GM18507 (cell line): ENCODE measurements around the gene GSTCD.
A peak's percentile ranks its signal among the peaks of the same experiment; 100 is the strongest.
"Not testable (repeated sequence)": the region's sequence is repeated elsewhere in the genome, so short reads cannot be mapped to it uniquely, and the experiment has no call there.

ENCODE experiments used
- DNase-seq: peaks from one replicate; pipeline ENCODE4 v3.0.0; 2011; ENCODE audit warnings: low read depth; ENCODE audit not compliant: insufficient read length; ENCODE audit errors: extremely low spot score
- FAIRE-seq: peaks from 2 replicates; lab custom pipeline; 2011; peaks lifted over from hg19 to GRCh38; lab: Jason Lieb, UNC

Gene GSTCD

DNA sequence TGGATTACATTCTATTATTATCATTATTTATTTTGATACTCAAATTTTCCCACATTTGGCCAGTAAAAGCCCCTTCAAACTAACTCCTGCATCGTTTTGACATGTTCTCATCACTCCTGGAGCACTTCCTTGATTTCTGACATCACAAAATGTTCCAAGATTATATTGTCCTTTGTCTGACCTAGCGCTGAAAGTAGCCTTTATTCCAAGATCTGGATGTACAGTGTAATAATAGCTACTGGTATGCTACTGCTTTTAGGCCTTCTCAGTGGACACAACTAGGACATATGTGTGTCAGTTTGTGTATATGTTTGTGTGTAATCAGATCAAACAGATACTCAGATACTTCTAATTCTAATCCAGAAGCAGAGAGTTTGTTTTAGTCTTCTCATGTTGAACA lies 76.2 kb downstream of the GSTCD start:
- FAIRE-seq (no peak), DNase-seq (no peak)

DNA sequence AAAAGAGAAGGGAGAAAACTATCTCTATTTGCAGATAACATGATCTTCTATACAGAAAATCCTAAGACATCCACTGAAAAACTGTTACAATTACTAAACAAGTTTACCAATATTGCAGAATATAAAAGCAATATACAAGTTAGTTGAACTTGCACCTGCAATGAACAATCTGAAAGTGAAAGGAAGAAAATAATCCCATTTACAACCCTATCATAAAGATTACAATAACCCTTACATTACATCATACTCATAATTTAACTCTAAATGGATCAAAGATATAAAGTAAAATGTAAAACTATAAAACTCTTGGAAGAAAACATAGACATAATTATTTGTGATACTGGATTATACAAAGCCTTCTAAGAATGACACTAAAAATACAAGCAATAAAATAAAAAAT lies 77.2 kb downstream of the GSTCD start:
- FAIRE-seq (no peak), DNase-seq (no peak)

DNA sequence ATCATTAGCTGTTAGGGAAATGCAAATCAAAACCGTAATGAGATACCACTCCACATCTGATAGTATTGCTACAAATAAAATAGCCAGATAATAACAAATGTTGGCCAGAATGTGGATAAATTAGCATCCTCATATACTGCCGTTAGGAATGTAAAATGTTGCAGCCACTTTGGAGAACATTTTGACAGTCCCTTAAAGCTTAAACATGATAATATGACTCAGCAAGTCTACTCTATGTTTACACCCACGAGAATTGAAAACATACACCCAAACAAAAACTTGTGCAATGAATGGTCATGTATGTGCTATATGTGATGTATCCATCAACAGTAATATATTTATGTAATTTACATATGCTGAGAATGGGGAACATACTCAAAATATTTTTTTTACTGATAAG lies 78.2 kb downstream of the GSTCD start:
- DNase-seq (no peak), FAIRE-seq (no peak)

DNA sequence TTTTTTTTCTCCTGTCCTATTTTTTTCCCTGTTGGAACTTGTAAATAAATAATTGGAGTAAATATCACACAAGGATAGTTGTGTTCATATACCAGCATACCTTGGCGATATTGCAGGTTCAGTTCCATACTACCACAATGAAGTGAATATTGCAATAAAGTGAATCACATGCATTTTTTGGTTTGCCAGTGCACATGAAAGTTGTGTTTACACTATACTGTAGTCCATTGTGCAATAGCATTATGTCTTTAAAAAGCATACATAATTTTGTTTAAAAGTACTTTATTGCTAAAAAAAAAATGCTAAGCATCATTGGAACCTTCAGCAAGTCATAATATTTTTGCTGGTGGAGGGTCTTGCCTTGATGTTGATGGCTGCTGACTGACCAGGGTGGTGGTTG lies 88.6 kb downstream of the GSTCD start:
- no peak for FAIRE-seq
- DNase-seq = no peak

DNA sequence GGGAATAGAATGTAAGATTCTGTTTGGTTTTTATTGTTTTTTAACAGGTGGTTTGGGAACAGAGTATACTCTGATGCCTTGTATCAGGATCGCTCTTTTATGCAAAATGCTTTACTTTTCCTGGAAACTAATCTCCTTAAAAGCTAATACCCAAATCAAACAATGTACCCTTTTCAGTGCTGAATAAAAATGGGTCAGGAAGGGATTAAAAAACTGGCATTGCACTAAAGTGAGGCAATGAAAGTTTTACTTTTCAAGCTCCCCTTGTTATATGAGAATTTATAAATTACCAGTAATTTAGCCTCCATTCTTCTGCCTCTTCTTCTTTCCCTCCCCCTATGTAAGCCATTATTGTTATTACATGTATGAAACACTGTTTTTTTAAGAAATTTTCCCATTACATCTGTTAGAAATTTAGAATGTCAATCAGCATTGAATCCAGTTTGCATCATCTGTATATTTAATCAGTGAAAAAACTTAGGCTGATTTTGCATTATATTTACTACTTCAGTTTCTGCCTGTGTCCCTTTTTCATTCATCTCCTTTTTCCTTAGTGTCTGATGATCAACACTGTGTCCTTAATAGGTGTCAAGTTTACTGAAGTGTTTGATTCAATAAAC lies 97.0 kb downstream of the GSTCD start:
- no peak for FAIRE-seq

DNA sequence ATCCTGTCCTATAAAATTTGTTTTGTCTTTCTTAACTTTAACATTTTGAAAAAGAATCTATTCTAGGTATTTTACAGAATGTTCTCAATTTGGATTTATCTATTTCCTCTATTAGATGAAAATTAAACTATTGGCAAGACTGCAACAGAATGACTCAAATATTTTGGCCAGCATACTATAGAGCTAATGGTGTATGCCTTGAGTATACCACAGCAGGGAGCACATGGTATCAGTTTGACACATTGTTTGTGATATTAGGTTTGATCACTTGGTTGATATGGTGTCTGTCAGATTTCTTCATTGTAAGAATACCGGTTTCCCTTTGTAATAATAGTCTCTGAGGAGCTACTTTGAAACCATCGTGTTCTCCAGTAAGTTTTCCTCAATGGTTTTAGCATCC lies 98.9 kb downstream of the GSTCD start:
- no peak for FAIRE-seq

More for the DNA sequence above, 97.0 kb downstream of the GSTCD start:
- DNase-seq = no peak

DNA sequence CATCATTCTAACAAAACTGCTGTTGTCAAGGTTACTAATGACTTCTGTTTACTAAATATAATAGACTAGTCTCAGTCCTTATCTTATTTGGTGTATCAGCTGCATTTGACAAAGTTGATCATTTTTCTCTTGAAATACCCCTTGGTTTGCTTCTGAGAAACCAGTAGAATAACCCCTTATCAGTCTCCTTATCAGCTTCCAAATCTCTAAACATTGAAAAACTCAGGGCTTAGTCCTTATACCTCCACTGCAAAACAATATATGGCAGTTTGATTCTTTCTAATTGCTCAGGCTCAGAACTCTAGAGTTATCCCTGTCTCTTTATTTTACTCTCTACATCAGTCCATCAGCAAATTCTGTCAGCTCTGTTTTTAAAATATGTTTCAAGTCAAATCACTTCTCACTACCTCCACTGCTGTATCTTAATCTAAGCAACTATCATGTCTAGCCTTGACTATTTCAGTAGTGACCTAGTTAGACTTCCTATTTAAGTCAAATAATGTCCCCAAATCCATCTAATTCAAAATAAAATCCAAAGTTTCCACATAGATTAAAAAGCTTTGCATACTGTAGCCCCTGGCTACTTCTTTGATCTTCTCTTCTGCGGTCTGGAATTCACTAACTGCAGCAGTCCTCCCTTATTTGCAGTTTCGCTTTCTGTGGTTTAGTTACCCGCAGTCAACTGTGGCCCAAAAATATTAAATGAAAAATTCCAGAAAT lies 99.6 kb downstream of the GSTCD start:
- no peak for FAIRE-seq
- no peak for DNase-seq

More for the DNA sequence above, 98.9 kb downstream of the GSTCD start:
- DNase-seq = no peak

DNA sequence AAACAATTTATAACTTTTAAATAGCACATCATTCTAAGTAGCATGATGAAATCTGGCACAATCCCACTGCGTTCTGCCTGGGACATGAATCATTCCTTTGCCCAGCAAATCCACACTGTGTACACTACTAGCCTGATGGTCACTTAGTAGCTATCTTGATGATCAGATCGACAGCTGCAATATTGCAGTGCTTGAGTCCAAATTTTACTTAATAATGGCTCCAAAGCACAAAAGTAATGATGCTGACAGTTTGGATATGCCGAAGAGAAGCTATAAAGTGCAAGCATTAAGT lies 100.1 kb downstream of the GSTCD start:
- DNase-seq (no peak), FAIRE-seq (no peak)

DNA sequence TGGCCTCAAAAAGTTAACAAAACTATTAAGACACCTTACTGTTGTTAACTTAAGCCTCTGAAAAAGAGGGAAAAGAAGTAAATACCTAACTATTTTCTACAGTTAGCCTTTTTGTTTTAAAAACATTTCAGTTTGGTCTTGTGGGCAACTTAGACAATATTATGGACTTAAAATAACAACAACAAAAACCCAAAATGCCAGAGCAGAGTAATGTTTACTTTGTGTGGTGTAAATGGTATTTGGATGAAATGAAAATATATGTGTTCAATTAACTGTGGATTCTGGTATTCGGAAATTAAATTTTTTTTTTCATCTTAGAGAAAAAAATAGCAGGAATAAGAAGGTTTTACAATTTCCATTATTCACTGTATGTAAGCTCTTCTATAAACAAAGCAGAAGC lies 107.1 kb downstream of the GSTCD start:
- DNase-seq (no peak), FAIRE-seq (no peak)

DNA sequence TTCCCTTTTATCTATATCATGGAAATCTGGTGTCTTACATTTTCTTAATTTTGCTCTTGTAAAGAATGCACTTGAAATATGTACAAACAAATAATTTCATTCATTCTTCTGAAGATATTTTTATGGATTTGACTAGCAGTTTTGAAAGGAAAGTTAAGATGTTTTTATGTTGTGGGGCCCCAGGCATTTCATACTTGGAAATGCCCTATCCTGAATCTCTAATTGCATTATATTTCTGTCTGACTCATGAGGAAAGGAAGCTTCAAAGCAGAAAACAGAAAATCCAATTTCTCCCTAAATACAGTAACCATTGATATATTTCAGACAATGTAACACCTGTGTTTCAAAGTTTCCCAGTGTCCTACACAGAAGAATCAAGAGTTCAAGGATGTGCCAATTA lies 113.5 kb downstream of the GSTCD start:
- FAIRE-seq = no peak
- no peak for DNase-seq

DNA sequence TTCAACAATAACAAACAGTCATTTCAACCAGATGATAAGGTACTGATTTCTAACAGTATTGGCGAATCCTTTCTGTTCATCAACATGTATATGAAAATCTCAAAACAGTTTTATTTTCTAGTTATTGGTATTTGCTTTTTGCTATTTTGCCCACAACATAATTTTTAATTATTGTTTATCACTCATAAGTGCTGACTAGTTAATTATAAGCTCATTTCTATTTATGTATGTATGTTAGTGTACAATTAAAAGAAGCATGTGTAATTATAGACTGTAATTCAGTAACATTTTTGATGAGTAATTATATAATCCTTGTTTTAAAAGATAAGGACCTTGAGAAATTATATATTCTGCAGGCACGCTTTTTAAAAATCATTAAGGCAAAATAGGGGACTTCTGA lies 119.5 kb downstream of the GSTCD start:
- FAIRE-seq (no peak), DNase-seq (no peak)

DNA sequence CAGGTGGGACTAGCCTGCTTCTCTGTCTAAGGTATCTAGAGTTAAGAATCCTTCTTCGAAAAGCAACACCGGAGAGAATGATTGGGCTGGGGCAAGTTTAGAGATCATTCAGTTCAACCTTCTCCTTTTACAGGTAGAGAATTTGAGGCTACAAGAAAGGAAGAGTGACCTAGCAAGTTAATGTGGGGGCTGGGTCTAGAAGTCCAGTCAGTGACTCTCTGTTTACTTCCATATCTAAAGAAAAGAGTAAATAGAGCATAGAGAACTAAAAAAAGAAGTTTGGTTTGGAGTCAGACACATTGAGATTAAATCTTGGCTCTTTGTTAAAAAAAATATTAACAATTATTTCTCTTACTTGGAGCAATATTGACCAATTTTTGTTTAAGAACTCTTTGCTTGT lies 122.6 kb downstream of the GSTCD start:
- FAIRE-seq (no peak), DNase-seq (no peak)

DNA sequence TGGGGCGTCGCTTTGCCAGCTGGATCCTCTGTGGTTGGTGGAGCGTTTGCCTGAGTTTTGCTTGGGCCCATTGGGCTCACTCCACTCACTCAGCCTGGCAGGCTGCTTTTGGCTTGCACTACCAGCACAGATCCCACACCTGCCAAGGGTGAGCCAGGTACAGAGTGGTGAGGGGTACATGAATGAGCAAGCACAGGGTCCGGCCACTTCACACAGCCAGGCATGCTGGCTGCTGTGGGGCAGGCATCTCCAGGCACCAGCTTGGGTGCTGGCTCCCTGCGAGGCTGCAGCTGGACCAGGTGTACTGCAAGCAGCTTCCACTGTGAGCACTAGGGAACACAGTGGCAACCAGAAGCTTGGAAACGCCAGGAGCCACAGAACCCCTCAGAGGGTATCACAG lies 126.6 kb downstream of the GSTCD start:
- FAIRE-seq (no peak), DNase-seq (no peak)

DNA sequence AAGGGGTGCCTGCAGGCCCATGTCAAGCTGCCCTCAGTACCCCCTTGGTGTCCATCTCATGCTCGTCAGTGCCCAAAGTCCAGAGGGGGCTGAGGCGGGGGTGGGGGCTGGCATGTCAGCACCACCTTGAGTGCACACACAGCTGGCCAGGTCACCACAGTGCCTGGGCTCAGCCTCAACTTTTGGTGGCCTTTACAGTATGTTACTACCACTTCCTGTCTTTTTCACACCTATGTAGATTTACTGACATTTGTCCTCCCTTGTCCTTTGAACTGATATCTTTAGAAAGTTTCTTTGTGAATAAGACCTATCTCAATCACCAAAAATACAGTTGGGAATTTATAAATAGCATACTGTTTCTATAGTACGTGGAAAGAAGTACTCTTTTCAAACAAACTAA lies 128.0 kb downstream of the GSTCD start:
- DNase-seq (no peak), FAIRE-seq (no peak)

DNA sequence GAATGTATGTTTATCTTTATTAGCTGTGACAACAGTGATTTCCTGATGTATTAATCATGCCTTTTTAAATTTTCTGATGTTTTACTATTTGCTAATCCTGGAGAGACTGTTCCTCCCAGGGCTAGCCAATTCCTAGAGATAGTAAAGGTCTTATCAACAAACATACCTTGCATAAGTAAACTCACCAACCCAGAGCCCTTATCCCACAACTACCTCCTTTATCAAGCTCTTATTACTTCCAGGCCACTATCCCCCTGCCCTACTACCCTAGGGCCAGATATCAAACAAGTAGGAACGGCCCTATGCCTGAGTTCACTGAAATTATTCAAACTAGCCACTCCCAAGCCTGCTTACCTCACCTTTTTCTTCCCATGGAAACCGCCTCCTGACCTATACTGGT lies 128.5 kb downstream of the GSTCD start:
- no peak for DNase-seq
- peak; percentile 12 for FAIRE-seq

DNA sequence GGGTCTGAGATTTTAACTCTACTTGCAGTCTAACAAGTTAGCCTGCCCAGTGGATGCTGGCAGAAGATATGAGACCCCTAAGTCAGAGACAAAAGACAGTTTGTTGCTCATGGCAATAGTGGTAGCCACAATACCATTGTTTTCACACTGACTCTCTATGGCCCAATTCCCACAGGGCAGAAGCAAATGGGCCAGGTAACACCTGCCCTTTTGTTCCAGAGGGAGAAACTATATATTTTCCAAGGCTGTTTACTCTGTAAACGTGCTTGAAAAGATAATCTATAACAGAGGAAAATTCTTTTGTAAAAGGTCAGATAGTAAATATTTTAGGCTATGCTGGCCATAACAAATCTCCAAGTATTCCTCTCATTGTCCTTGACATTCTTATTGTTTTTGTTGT lies 129.5 kb downstream of the GSTCD start:
- DNase-seq = no peak
- no peak for FAIRE-seq

DNA sequence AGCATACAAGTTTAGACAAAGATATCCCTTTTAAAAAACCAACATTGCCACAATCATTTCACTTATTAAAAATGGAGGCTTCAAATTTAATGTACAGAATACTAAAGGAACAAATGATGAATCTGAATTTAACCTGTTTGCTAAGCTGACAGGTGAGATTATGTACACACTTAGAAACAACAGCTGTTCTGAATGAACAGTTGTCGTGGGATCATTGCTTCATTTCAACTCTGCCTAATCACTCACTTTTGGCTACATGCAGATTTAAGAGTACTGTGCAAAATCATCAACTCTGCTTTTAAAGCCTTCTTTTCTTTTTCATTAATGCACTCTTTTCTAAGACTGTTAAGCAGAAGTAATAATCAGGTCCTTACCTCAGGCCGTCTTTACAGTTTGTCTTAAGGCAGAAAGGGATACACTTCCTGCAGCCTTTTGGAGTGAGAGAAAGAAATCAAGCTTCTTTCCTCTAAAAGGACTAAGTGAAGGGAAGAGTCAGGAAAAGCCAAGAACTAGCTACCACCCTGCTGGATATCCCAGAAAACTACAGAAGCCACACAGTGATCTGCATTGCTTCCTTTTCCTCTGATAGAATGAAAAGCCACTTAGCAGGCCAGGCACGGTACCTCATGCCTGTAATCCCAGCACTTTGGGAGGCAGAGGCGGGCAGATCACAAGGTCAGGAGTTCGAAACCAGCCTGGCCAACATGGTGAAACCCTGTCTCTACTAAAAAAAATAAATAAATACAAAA lies 132.0 kb downstream of the GSTCD start:
- no peak for FAIRE-seq

DNA sequence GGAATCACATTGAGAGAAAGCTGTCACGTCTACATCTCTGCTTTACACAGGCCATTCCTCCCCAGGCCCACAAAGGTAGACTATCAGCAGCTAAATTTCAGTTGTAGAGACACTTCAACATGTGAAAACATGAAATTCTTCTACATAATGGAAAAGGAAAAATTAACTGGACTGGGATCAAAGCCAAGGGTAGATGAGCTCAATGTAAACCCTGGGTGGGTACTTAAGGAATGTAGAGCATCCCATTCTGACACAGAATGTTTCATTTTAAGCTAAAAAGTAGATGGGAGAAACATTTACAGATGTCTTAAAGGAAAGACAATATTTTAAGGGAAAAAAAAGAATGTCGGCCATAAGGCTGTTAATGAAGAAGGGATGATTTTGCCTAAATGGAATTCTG lies 135.4 kb downstream of the GSTCD start:
- FAIRE-seq (no peak), DNase-seq (no peak)

More for the DNA sequence above, 132.0 kb downstream of the GSTCD start:
- no peak for DNase-seq

DNA sequence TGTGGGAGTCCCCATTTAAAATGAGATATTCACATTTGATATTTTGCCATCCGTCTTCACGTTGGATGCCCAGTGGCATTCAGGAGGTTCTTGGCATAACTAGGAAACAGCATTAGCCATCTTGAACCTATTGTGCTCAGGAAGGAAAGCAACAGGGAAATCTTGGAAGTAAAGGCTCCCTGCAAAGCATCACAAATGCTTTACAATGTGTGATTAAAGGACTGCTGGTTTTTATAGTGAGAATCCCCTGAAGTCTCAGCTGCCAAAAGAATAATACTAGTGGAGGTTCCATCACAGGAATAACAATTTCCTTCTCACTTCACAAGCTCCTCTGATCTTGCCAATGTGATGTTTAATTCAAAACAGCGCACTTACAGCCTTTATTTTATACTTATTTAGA lies 137.0 kb downstream of the GSTCD start:
- FAIRE-seq (no peak), DNase-seq (no peak)

DNA sequence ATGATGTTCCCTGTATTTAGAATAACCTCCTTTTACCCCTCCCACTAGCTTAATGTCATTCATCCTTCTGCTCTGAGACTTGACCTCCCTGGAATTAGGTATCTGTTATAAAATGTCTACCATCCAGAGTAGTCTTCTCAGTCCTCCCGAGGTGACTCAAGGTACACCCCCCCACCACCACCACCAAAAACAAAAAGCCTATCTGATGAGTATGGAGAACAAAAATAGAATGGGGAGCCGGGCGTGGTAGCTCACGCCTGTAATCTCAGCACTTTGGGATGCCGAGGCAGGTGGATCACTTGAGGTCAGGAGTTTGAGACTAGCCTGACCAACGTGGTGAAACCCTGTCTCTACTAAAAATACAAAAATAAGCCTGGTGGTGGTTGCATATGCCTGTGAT lies 139.8 kb downstream of the GSTCD start:
- not testable (repeated sequence) for DNase-seq, FAIRE-seq

DNA sequence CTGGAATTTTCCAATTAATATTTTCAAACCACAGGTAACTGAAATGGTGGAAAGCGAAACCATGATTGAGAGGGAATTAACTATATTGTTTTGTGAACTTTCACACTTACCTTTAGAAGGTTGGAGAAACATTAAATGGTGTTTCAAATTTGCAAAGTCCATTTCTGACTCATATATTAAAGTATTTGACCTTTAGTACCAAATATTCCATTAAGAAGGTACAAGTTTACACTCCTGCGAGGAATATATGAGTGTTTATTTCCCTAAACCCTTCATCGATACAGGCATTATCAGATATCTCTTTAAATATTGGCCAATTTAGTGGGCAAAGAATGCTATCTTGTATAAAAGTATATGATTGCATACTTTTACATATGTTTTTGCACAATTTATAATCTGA lies 142.6 kb downstream of the GSTCD start:
- DNase-seq = no peak
- FAIRE-seq = no peak
